AG09319 (cell line): Measurements from ENCODE around the gene SPX.
A peak's percentile ranks its signal among the peaks of the same experiment; 100 is the strongest.

Source experiments
- DNase-seq: peaks from one replicate; pipeline ENCODE4 v3.0.0-alpha.2; 2010; ENCODE audit warnings: low read depth; ENCODE audit errors: extremely low read depth
- TF ChIP-seq, protein P1 (sequence below): IDR thresholded peaks from 2 replicates; pipeline ENCODE4 v1.5.1; 2011; ENCODE audit warnings: low read depth, mild to moderate bottlenecking, inconsistent platforms, low read length, moderate library complexity

Gene SPX

DNA sequence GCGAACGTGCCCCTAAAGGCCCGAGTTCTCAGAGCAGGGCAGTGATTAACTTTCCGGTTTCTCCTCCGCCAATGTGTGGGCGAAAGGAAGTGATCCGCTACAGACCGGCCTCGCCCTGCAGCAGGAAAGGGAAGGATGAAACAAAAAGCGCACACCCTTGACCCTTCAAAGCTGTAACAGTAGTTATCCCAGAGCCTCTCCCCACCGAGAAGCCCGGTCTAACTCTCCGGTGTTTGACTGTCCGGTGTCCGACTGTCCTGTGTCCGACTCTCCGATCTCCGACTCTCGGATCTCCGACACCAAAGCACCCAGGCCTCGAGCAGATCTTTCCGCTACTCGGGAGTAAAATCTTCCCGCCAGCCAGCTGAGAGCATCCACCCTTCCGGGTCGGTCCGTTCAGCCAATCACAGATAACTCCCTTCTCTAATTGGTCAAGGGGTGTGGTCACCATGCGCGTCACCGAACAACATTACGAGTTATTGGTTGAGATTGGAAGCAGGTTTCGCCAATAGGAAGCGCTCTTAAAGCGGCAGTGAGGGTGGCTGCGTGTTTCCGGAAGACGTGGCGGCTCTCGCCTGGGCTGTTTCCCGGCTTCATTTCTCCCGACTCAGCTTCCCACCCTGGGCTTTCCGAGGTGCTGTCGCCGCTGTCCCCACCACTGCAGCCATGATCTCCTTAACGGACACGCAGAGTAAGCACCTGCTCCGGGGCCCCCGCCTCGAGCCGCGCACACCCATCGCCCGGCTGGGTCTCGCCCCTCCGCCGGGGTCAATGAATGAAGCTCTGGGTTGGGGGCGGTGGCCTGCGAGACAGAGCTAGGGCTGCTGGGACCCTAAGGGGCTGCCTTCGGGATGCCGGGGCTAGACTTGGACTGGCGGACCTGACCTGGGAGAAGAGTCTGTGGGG lies 24.6 kb upstream of the SPX start, which contains the start of the genes GOLT1B and RECQL:
Gene GOLT1B (plus strand): TSS at position 532 of the 906 bp plus-strand sequence. CDS start 135 bp downstream, at position 667.
Gene RECQL (minus strand): TSS at position 378 of the 906 bp plus-strand sequence. CDS start 2,065 bp downstream, outside the sequence.
- TF ChIP-seq, protein P1, sequence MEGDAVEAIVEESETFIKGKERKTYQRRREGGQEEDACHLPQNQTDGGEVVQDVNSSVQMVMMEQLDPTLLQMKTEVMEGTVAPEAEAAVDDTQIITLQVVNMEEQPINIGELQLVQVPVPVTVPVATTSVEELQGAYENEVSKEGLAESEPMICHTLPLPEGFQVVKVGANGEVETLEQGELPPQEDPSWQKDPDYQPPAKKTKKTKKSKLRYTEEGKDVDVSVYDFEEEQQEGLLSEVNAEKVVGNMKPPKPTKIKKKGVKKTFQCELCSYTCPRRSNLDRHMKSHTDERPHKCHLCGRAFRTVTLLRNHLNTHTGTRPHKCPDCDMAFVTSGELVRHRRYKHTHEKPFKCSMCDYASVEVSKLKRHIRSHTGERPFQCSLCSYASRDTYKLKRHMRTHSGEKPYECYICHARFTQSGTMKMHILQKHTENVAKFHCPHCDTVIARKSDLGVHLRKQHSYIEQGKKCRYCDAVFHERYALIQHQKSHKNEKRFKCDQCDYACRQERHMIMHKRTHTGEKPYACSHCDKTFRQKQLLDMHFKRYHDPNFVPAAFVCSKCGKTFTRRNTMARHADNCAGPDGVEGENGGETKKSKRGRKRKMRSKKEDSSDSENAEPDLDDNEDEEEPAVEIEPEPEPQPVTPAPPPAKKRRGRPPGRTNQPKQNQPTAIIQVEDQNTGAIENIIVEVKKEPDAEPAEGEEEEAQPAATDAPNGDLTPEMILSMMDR = no peak
- DNase-seq = peak; percentile 94

DNA sequence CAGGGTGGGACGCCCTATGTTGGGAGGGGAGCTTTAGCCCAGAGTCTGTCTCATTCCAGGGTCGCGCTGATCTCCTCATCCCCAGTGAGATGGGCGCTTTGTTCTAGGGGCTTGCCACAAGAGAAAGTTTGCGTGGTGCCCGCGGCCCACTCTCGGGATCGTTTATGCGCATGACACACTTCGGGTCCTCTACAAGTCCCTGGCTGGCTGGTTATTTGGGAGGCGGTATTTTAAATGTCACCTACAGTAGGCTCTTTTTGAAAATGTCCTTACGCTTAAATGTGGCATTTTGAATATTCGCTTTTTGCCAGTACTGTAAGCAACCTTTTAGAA lies 24.0 kb upstream of the SPX start:
- DNase-seq = no peak

DNA sequence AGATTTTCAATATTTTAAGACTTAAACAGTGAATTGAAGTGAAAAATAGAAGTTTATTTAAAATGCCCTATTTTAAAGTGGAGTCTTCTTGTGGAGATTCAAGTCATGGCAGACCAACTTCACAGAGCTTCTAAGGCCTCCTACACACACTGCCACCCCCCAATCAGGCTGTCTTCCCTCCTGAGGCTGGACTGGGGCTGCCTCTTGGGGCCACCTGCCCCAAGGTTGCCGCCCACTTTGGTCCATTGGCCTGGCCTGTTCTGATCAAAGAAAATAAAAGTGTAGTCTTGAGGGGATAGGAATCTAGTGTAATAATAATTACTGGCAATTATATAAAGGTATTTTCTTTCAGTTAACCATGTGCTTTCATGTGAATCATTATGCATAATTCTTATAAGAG lies 23.2 kb upstream of the SPX start:
- no peak for DNase-seq
- TF ChIP-seq, protein P1 = no peak

More for the DNA sequence above, 24.0 kb upstream of the SPX start:
- TF ChIP-seq, protein P1 = no peak

DNA sequence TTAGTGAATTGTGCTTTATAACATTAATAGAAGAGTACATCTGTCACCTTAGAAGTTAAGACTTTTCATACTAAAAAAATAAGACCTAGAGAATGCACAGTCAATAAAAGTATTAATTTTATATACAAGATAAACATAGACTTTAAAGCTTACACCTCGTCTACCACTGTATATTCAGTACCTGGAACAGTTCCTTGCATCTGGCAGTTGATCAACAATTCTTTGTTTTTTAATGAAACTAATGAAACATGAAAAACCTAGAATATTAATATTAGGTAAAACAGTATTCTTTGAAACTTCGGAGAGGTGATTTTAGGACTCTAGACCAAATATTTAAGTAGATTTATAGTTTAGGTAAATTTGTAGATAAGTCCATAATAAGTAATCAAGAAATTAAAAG lies 20.2 kb upstream of the SPX start:
- no peak for DNase-seq

DNA sequence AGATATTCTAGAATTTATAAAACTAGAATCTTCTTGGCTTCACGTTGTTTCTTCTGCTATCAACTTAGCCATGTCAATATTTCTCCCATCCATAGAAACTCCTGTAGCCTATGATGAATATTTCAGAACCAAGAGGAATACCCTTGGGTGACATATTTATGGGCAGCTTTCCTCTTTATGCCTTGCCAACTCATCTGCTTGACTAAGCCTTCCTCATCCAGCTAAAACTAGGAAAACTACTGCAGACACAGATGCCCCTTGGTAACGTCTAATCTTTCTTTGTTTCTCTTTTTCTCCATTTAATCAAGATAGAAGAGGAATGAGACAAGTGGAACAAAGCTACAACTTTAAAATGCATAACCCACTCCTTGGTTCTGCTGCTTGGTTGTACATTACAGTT lies 18.2 kb upstream of the SPX start:
- DNase-seq = no peak
- TF ChIP-seq, protein P1 = no peak

More for the DNA sequence above, 20.2 kb upstream of the SPX start:
- TF ChIP-seq, protein P1 = no peak

DNA sequence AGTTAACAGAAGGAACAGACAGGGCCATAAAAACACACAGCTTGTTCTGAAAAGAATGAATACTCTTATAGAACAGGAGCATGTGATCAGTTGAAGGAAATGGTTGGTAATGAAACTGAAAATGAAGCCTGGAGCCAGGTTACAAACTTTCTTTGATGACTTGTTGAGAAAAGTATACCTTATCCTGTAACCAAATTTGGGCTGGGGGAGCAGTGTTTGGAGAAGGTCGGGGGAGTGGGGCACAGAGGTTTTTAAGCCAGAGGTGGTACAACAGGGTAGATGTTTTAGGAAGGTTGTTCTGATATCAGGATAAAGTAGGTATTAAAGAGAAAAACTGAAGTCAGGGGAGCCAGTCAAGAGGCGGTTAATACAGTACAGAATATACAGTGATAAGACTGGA lies 16.3 kb upstream of the SPX start:
- TF ChIP-seq, protein P1 = no peak
- DNase-seq = no peak

DNA sequence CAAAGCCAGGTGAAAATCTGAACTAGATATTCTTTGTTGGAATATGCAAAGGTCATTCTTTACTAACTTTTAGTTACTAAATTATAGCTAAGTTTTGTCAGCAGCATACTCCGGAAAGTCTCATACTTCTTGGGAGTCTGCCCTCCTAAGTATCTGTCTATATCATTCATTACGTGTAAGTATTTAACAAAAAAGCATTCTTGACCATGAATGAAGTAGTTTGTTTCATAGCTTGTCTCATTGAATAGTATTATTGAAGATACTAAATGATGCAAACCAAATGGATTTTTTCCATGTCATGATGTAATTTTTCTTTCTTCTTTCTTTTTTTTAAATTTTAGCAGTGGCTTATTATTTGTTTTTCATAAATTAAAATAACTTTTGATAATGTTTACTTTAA lies 9.8 kb upstream of the SPX start:
- TF ChIP-seq, protein P1 = no peak
- no peak for DNase-seq
